Activated CD4-positive, alpha-beta T cell treated with anti-CD3 and anti-CD28 coated beads, Interleukin-2, amount 10 ng/mL, durations not matched to agents 7 days and 5 days (primary cell): Measurements from ENCODE around the gene TMTC2. TPM values are rescaled to one million over a fixed set of nuclear protein-coding genes. Genes with fewer than 3 reads are reported as not detected.

Source experiments
- CTCF ChIA-PET: fragments of 350-600 bp; sonication (Branson Sonifier 250); formaldehyde crosslinking; loops from one replicate; lab custom pipeline; 2021; ENCODE audit warnings: antibody characterized with exemption; lab: Charles Lee
- POLR2A ChIA-PET: fragments of 350-600 bp; sonication (Branson Sonifier 250); formaldehyde crosslinking; loops from one replicate; lab custom pipeline; 2021; ENCODE audit warnings: antibody characterized with exemption; lab: Charles Lee
- DNase-seq: peaks from one replicate; pipeline ENCODE4 v3.0.0-alpha.2; 2020
- H3K27ac Mint-ChIP-seq: one replicate; pipeline ENCODE4 v1.8.0; 2021; ENCODE audit warnings: mild to moderate bottlenecking, moderate library complexity, mixed read lengths
- H3K27me3 Mint-ChIP-seq: one replicate; pipeline ENCODE4 v1.8.0; 2021; ENCODE audit warnings: mixed read lengths
- H3K36me3 Mint-ChIP-seq: one replicate; pipeline ENCODE4 v1.8.0; 2021; ENCODE audit warnings: low read depth, mixed read lengths
- H3K4me1 Mint-ChIP-seq: one replicate; pipeline ENCODE4 v1.8.0; 2021; ENCODE audit warnings: mixed read lengths
- H3K4me3 Mint-ChIP-seq: one replicate; pipeline ENCODE4 v1.8.0; 2021; ENCODE audit warnings: mild to moderate bottlenecking, moderate library complexity, mixed read lengths
- H3K9me3 Mint-ChIP-seq: one replicate; pipeline ENCODE4 v1.8.0; 2021; ENCODE audit warnings: mixed read lengths
- total RNA-seq, 2 experiments: library from RNA; stranded (reverse); gene quantifications; one replicate each; pipeline ENCODE4 v1.2.3, GENCODE V29; 2021

TMTC2 gene
- total RNA-seq, 2 experiments from 2014 or later, result 1.8 to 2.5 TPM

- Mint-ChIP-seq H3K27ac (no peak overlapping the region), H3K36me3 (no peaks in the 10 kb centered on the region), H3K27me3 (no peaks in the 10 kb centered on the region), H3K4me1 (no peaks in the 10 kb centered on the region), H3K4me3 (no peak overlapping the region), H3K9me3 (no peaks in the 10 kb centered on the region)
- POLR2A ChIA-PET, result no interaction called here
- no peak for DNase-seq
- CTCF ChIA-PET, result no interaction called here
Observed at GRCh38 chr12:82972624-82973023, 285.9 kb downstream of the TMTC2 start.

GRCh38 chr12:82973592-82973991, 286.9 kb downstream of the TMTC2 start:
- no peak overlapping the region for H3K4me3 Mint-ChIP-seq
- no peak for DNase-seq
- H3K27me3 Mint-ChIP-seq, result no peaks in the 10 kb centered on the region
- H3K4me1 Mint-ChIP-seq, result no peaks in the 10 kb centered on the region
- no peak overlapping the region for H3K27ac Mint-ChIP-seq
- H3K36me3 Mint-ChIP-seq, result no peaks in the 10 kb centered on the region
- H3K9me3 Mint-ChIP-seq, result no peaks in the 10 kb centered on the region
- ChIA-PET CTCF (no interaction called here), POLR2A (no interaction called here)

GRCh38 chr12:82981150-82981549, 294.4 kb downstream of the TMTC2 start:
- POLR2A ChIA-PET, result no interaction called here
- CTCF ChIA-PET, result no interaction called here
- DNase-seq, result no peak
- H3K27me3 Mint-ChIP-seq, result no peaks in the 10 kb centered on the region
- H3K4me3 Mint-ChIP-seq, result no peak overlapping the region
- no peak overlapping the region for H3K27ac Mint-ChIP-seq
- H3K9me3 Mint-ChIP-seq, result no peaks in the 10 kb centered on the region
- H3K4me1 Mint-ChIP-seq, result no peaks in the 10 kb centered on the region
- H3K36me3 Mint-ChIP-seq, result no peaks in the 10 kb centered on the region

DNA sequence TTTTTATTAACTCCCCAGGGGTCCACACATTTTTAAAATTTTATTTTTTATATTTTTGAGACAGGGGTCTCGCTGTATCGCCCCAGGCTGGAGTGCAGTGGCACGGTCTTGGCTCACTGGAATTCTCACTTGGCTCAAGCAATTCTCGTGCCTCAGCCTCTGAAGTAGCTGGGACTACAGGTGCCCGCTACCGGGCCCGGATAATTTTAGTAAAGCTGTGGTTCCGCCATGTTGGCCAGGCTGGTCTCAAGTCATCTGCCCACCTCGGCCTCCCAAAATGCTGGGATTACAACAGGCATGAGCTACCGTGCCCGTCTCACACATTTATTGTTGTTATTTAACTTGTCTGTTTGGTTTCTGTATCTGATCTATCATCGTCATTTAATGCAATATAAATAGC, 307.4 kb downstream of the TMTC2 start:
- Mint-ChIP-seq H3K4me3 (no peak overlapping the region), H3K27ac (no peak overlapping the region), H3K36me3 (no peaks in the 10 kb centered on the region), H3K27me3 (no peaks in the 10 kb centered on the region), H3K9me3 (no peaks in the 10 kb centered on the region), H3K4me1 (no peaks in the 10 kb centered on the region)
- CTCF ChIA-PET, result no interaction called here
- POLR2A ChIA-PET, result no interaction called here
- no peak for DNase-seq

GRCh38 chr12:82996168-82996812, 309.6 kb downstream of the TMTC2 start:
- Mint-ChIP-seq H3K36me3 (no peaks in the 10 kb centered on the region), H3K4me3 (no peak overlapping the region), H3K9me3 (no peaks in the 10 kb centered on the region), H3K27ac (no peak overlapping the region), H3K27me3 (no peaks in the 10 kb centered on the region), H3K4me1 (no peaks in the 10 kb centered on the region)
- DNase-seq, result no peak
- CTCF ChIA-PET, result no interaction called here
- POLR2A ChIA-PET, result no interaction called here

DNA sequence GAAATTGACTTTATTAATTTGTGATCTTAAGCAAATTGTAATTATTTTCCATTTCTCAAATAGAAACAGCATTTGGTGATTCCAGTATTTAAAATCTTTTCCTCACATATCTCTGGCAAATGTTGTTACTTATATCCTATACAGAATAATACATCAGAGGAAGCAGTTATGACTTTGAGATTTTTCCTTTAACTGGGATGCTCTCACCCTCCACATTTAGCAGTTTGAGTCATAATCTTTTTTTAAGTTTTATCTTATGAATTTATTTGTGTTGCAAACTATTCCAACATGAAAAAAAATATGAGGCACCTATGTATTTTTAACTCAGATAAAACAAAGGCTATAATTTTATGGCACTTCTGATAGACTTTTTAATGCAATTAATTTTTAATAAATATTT, 311.8 kb downstream of the TMTC2 start:
- no peaks in the 10 kb centered on the region for H3K9me3 Mint-ChIP-seq
- no peaks in the 10 kb centered on the region for H3K36me3 Mint-ChIP-seq
- no peaks in the 10 kb centered on the region for H3K27me3 Mint-ChIP-seq
- H3K4me1 Mint-ChIP-seq, result no peaks in the 10 kb centered on the region
- no peak overlapping the region for H3K27ac Mint-ChIP-seq
- POLR2A ChIA-PET, result no interaction called here
- H3K4me3 Mint-ChIP-seq, result no peak overlapping the region
- DNase-seq, result no peak
- CTCF ChIA-PET, result no interaction called here

DNA sequence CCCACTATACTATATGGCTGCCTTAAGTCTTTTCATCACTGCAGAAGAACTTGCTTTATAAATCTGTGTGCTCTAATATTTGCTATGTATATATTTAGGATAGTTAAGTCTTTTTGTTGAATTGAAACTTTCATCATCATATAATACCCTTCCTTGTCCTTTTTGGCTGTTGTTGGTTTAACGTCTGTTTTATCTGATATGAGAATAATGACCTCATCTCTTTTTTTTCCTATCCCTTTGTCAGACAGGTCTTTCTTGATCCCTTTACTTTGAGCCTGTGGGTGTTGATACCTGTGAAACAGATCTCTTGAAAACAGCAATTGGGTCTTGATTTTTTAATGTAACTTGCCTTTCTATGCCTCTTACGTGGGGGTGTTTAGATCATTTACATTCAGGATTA, 316.3 kb downstream of the TMTC2 start:
- ChIA-PET CTCF (no interaction called here), POLR2A (no interaction called here)
- Mint-ChIP-seq H3K4me1 (no peaks in the 10 kb centered on the region), H3K27ac (no peak overlapping the region), H3K4me3 (no peak overlapping the region), H3K9me3 (peaks cover 2% of the 10 kb centered on the region), H3K36me3 (no peaks in the 10 kb centered on the region), H3K27me3 (no peaks in the 10 kb centered on the region)
- DNase-seq, result no peak

DNA sequence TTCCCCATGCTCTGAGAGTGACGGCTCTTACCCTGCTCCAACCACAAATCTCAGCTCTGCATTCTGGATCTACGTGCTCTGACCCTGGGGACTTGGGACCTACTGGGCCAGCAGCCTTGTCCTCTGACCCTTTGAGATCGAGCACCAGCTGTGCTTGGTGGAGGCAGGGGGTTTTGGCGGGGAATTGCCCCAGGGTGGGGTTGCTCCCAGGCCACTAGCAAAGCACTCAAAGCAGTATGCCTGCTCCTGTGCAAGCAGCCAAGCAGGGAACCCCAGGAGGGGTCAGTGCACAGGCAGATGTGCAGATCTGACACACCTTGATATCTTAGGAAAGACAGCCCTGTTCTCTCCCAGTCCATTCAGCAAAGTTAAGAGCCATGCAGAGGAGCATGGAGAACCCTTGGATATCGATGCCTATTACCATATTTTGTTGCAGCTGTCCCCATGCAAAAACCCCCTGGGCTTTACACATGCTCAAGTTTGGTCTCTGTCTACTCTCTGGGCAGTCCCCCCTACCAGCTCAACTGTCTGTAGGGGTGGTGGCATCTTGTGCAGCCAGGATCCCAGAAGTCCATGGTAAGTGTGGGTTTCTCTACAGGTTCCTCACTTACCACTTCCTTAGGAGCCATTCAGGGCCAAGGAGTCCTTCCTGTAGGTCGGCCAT, 319.0 kb downstream of the TMTC2 start:
- no peak overlapping the region for H3K4me3 Mint-ChIP-seq
- H3K27me3 Mint-ChIP-seq, result no peaks in the 10 kb centered on the region
- POLR2A ChIA-PET, result no interaction called here

DNA sequence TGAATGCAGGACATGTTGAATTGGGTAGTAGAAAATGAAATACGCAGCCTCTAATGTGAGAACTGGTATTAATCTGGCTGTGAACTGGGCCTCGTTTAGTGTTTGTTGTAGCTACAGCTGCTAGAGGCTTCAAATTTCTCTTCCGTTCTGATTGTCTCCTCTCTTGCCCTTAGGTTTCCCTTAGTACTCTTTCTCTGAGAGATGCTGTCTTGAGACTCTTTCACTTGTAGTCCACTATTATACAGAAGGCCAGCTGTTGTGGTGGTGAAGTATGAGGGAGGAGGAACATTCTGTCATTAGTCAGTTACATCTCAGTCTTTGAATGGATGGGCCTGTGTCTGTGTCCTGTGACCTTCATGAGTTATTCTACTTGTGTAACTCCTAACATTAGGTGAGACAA, 322.0 kb downstream of the TMTC2 start:
- CTCF ChIA-PET, result interaction anchor here (0.9 kb wide), 1 partner anchor 142 kb away, joined by 3 read pairs; no protein-coding TSS in a partner anchor
- no peaks in the 10 kb centered on the region for H3K36me3 Mint-ChIP-seq
- peaks cover 22% of the 10 kb centered on the region for H3K9me3 Mint-ChIP-seq
- no peaks in the 10 kb centered on the region for H3K27me3 Mint-ChIP-seq
- POLR2A ChIA-PET, result no interaction called here
- H3K4me3 Mint-ChIP-seq, result no peak overlapping the region
- no peak overlapping the region for H3K27ac Mint-ChIP-seq
- no peaks in the 10 kb centered on the region for H3K4me1 Mint-ChIP-seq
- DNase-seq, result no peak

More for the DNA sequence above, 319.0 kb downstream of the TMTC2 start:
- CTCF ChIA-PET, result no interaction called here
- peaks cover 16% of the 10 kb centered on the region for H3K9me3 Mint-ChIP-seq
- H3K36me3 Mint-ChIP-seq, result no peaks in the 10 kb centered on the region
- no peaks in the 10 kb centered on the region for H3K4me1 Mint-ChIP-seq
- DNase-seq, result no peak
- H3K27ac Mint-ChIP-seq, result no peak overlapping the region

- DNase-seq, result no peak
- Mint-ChIP-seq H3K27ac (no peak overlapping the region), H3K36me3 (no peaks in the 10 kb centered on the region), H3K4me3 (no peak overlapping the region), H3K9me3 (peaks cover 22% of the 10 kb centered on the region), H3K27me3 (no peaks in the 10 kb centered on the region), H3K4me1 (no peaks in the 10 kb centered on the region)
- ChIA-PET CTCF (no interaction called here), POLR2A (no interaction called here)
Observed at GRCh38 chr12:83010169-83010804, 323.6 kb downstream of the TMTC2 start.

- no peaks in the 10 kb centered on the region for H3K4me1 Mint-ChIP-seq
- ChIA-PET POLR2A (no interaction called here), CTCF (interaction anchor here (2.1 kb wide), 1 partner anchor 16 kb away, joined by 6 read pairs; no protein-coding TSS in a partner anchor)
- no peak overlapping the region for H3K4me3 Mint-ChIP-seq
- H3K27ac Mint-ChIP-seq, result no peak overlapping the region
- no peak for DNase-seq
- no peaks in the 10 kb centered on the region for H3K27me3 Mint-ChIP-seq
- H3K9me3 Mint-ChIP-seq, result peaks cover 6% of the 10 kb centered on the region
- no peaks in the 10 kb centered on the region for H3K36me3 Mint-ChIP-seq
Observed at GRCh38 chr12:83015390-83016217, 328.9 kb downstream of the TMTC2 start.

DNA sequence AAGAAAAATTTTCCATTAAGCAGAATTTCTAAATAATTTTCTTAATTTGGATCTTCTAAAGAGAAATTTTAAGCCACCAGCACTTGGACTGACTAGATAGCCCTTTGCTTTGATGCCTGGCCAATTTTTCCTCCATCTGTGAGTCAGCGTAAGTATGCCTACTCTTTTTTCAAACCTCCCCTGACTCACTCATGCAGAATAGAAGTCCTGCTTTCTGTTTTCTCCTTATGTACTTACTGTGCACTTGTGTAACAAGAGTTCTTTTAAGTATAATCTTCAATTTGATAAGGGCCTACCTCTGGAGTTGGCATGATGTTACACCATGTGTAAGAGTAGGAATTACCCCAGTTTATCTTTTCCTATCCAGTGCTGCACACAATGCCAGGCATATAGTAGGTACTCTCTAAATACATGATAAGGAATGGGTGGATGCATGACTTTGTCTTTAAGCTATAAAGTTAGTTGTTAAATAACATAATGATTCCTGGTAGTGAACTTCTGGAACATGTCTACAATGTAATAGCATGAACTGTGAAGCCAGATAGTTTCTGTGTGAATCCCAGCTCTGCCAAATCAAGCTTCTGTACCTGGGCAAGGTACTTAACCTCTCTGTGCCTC, 329.6 kb downstream of the TMTC2 start:
- H3K4me1 Mint-ChIP-seq, result no peaks in the 10 kb centered on the region
- peaks cover 3% of the 10 kb centered on the region for H3K9me3 Mint-ChIP-seq
- CTCF ChIA-PET, result interaction anchor here (2.1 kb wide), 1 partner anchor 15 kb away, joined by 6 read pairs; no protein-coding TSS in a partner anchor
- no peak overlapping the region for H3K4me3 Mint-ChIP-seq
- H3K27ac Mint-ChIP-seq, result no peak overlapping the region
- POLR2A ChIA-PET, result no interaction called here
- H3K27me3 Mint-ChIP-seq, result no peaks in the 10 kb centered on the region
- H3K36me3 Mint-ChIP-seq, result no peaks in the 10 kb centered on the region
- no peak for DNase-seq
